IPS DF 19.7 (cell line): ENCODE results near the gene GNGT1.
"Not testable (repeated sequence)": the region's sequence is repeated elsewhere in the genome, so short reads cannot be mapped to it uniquely, and the experiment has no call there.

Source experiments
- DNase-seq: peaks from one replicate; pipeline ENCODE4 v3.0.0-alpha.2; 2013; ENCODE audit warnings: low read depth, low spot score

The GNGT1 gene

DNA sequence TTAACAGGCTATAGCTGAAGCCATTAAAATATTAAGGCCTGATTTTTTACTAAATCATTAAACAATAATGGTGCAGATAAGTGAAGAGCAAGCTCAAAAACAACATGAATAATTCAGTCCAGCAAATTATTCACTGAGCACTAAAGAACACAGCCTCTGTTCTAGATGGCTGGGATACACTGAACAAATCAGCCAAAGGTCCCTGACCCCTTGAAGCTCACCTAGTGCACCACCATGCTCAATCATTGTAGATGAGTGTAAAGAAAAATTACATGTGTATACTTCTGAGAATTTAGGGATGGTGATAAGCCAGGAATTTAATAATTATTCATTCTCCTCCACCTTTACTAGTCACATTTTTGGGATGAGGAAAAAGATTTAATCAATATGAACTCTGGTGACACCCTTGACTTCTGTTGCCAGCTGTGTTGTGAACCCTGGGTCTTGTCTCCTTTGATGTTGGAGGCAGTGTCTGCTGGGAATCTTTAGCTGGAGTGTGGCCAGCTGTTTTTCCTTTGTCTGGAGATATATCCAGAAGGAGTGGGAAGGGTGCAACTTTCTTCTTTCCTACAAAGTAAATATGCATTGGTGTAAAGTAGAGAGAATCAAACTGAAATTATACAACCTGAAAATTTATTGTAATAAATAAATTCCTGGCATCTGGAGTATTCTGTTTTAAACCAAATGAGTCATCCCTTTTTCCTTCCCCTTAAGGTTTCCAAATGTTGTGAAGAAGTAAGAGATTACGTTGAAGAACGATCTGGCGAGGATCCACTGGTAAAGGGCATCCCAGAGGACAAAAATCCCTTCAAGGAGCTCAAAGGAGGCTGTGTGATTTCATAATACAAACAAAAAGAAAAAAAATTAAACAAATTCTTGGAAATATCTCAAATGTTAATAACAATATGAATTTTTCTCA, 4.0 kb downstream of the GNGT1 start:
- DNase-seq, result no peak

DNA sequence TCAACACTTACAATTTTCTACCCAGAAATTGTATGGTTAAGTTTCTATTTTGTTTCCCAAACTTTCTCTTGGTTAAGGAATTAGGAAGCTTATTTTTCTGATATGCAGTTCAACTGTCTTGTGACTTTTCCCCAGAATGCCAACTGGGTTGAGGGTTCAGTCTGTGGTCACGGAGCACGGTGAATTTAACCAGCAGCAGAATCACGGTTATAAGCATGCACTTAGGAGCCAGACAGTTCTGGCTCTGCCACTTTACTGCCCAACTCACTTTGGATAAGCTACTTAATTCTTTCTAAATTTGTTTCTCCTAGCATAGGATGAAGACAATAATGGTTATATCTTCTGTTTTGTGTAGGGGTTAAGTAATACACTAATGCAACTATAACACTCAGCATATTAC, 4.9 kb downstream of the GNGT1 start:
- DNase-seq, result not testable (repeated sequence)

DNA sequence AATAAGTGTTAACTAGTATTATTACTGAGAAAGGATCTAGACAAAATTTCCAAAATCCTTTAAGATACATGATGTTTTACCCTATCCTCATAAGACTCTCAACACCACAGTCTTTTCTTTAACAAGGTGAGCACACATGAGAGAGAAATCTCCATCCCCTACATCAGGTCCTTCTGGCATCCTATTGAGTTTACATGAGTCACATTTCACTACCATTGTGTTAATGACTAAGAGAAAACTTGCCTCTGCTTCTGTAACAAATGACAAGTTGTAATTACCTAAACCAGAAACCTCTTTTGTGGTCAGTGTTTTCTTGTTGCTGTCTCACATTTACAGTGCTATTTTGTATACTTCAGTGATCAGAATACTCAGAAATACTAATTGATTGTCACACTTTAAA, 5.3 kb downstream of the GNGT1 start:
- DNase-seq, result not testable (repeated sequence)

DNA sequence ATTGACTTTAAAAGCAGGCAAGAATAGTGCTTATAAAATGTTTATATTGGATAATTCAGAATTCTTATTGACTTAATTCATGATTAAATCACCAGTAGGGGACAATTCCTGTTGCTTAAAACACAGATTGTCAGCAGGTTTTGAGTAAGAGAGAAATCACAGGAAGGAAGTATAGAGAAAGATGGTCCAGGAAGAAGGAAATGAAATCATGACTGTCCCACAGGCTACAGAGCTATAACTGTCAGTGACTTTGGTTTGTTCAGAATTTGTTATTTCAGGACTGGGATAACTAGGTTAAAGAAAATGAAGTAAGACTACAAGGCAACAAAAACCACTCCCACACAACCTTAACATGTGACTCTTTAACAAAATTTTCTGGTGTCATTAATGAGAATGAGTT, 6.8 kb downstream of the GNGT1 start:
- DNase-seq, result no peak

- no peak for DNase-seq
Measured at GRCh38 chr7:93914581-93915066, 8.3 kb downstream of the GNGT1 start.

- DNase-seq, result not testable (repeated sequence)
Measured at GRCh38 chr7:93915206-93915842, 9.0 kb downstream of the GNGT1 start.

GRCh38 chr7:93915888-93916287, 9.5 kb downstream of the GNGT1 start:
- DNase-seq, result not testable (repeated sequence)

DNA sequence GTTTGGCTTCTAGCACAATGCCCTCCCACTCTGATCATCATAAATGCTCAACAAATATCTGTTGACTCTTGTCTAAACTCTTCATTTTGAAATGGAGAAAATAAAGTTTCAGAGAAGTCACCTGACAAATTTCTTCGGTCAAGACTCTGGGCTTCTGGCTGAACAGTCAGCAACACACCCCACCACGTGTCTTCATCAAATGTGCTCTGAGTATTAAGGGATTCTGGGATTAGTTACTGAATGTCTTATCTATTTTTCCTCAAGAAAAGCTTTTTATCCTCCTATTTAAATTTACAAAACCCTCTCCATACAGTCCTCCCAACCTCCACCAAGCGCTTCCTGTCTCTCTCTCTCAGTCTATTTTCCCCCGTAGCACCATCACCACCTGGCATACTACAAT, 9.9 kb downstream of the GNGT1 start:
- not testable (repeated sequence) for DNase-seq

DNA sequence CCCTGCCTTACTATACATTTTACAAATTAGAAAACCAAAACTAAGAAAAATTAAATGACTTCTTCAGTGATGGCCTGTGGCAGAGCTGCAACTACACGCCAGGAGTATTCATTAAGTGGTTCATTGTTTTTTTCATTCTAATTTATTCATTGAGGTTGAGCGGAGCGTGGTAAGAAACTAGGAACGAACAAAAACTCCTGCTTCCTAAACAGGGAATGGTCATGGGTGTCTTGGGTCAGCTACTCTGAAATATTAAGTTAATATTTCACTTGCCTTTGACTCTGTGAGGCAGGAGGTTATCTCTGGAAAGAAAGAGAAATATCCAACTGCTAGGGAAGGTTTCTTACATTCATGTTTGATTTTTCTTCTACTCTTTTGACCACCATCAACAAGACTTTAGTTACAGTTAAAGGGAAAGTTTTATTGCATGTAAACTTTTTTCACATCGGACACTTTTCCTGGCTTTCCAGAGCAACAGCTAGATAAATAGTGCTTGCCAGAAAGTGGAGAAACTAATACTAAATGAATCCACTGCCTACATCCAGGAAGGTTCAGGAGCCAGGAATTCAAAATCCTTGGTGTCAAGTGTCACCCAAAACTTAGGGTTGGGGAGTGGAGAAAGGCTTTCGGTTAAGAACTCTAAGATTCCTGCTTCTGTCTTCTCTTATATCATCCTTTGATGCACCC, 14.3 kb downstream of the GNGT1 start:
- DNase-seq, result no peak

DNA sequence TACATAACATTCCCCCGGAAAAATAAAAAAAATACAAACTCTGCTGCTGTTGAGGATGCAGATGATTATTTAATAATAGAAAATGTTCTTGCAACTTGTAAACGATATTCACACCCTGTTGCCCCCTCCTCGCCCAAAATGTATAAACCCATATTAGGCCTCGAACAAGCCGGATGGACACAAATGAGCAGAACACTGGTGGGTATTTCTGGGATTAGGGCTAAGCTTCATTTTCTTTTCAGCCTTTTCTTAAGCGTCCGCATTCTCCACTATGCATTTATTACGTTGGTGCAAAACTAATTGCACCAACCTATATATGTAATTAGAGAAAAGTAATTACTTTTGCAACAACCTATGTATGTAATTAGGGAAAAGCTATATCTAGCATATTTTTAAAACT, 14.8 kb downstream of the GNGT1 start:
- DNase-seq, result no peak

DNA sequence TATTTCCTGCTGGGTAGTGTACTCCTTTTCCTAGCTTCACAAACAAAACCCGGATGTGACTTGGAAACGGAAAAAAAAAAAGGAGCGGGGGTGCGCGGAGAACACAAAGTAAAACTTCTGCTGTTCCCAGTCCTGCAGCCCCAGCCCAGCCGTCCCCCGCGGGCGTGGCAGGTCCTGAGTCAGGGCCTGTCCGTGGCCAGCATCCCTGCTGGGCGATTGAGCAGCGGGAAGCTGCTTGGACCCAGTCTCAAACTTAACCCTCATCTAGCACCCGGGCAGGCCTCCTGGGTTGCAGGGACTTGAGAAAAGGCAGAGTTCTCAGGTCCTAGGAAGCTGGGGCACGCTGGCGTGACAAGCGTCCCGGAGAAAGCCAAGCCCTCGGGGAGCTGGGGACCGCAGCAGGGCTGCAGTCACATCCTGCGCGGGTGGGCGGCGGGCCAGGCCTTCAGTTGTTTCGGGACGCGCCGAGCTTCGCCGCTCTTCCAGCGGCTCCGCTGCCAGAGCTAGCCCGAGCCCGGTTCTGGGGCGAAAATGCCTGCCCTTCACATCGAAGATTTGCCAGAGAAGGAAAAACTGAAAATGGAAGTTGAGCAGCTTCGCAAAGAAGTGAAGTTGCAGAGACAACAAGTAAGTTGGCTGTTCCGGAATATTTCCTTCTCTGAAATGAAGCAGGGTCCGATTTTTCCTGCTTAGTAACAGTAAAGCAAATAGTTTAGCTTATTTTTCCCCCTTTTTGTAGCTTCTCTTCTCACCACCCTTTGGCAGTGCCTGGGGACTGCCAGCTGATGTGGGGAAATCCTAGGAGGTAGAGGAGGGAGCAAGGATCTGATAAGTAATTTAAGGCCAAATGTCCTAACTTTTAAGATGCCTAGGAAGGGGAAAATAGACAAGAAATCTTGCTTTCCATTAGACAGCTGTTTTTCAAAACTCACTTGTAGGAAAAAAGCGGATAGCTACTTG, 15.5 kb downstream of the GNGT1 start, which contains the start of gene GNG11:
TSS of gene GNG11 (plus strand) at position 129 of the 960 bp plus-strand sequence. CDS start at position 532, 403 bp downstream.
- peak; percentile 12 for DNase-seq

DNA sequence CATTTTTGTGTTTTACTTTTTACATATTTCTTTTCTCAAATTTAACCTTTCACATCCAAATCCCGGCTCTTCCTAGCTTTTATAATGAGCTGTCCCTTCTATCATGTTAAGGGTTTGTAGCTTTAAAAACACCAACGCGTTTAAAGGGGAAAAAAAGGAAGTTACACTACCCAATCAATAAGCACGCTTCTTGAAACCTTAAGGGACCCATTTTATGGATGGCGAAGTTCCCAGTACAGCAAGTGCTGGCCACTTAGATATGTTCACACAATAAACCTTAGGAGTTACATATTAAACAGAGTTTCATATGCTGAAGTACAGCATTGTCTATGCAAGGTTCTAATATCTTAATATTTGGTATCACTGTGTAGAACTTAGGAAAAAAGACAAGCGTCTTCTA, 16.9 kb downstream of the GNGT1 start:
- DNase-seq, result no peak

GRCh38 chr7:93923942-93924341, 17.6 kb downstream of the GNGT1 start:
- DNase-seq, result no peak

GRCh38 chr7:93926800-93927199, 20.4 kb downstream of the GNGT1 start:
- DNase-seq, result no peak

DNA sequence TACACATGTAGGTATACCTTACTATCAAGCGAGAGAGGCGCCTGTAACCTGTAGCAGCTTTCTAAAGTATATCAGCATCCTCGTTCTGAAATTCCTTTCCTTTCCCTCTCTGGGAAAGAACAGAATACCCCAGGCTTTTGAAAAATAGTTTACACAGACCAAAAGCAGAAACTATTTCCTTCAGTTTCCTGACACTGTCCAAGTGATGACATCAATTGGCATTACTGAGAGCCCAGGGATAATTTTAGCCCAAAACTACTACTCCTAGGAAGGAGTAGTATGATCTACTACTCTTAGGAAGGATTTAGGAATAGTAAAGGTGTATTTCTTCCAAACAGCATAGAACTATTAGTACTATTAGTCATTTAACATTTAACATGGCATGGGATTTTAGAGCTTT, 21.2 kb downstream of the GNGT1 start:
- no peak for DNase-seq

DNA sequence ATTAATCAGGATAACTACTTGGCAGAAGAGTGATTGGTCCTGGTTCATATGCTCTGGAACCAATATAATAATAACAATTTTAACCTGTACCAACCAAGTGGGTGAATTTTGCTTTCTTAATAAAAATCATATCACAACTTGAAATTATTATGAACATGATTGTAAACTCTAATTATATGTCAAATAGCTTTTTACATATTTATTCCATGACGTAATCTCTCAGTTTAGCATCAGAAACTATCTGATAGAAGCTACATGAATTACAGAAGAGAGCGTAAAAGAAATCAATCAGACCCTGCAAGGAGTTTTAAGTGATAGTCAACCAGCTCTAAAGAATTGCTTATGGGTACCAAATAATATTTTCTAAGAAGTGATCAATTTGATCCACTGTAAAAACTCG, 25.3 kb downstream of the GNGT1 start:
- no peak for DNase-seq

DNA sequence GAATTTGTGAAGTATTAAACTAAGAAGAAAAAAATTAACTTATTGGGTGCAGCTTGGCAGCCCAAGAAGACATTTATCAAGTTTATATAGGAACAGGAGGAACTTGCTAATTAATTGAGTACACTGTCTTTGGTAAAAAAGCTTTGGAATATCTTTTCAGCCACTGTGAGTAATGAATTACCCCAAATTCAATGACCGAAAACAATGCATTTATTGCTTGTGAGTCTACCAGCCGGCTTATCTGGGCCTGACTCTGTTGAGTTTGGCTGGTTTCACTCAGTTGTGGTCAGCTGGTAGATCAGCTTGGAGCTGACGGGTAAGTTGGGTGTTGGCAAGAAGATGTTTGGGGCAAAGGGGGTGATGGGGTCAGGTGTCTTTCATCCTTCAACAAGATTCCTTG, 26.8 kb downstream of the GNGT1 start:
- DNase-seq, result no peak

DNA sequence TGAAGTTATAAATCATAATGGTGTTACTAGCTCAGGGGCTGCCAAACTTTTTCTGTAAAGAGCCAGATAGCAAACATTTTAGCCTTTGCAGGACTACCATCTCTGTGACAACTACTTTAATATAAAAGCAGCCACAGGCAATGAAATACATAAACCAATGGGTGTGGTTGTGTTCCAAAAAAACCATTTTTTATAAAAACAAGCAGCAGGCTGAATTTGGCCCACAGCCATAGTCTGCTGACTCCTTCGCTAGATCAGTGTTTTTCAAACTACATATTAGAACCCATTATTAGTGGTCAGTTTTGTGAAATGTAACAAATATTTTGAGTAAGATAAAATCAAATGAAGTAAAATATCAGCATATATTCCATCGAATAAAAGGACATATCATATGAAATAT, 28.7 kb downstream of the GNGT1 start:
- DNase-seq, result no peak

DNA sequence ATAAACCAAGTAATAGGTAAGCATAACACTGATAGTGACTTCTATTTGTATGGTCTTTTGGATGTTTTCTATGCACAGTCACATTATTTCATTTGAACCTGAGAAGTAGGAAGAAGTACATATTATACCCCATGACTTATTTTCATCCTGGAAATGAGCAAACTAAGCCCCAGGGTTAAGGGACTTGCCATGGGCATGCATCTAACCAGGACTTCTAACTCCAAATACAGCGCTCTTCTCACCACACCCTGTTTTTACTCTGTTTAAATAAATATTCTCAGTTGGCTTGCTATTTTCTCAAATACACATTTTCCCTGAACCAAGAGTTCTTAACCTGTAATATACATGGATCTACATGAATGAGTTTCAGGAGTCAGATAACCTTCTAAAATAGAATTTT, 31.5 kb downstream of the GNGT1 start:
- DNase-seq, result no peak

- no peak for DNase-seq
Measured at GRCh38 chr7:93938293-93938692, 31.9 kb downstream of the GNGT1 start.

- no peak for DNase-seq
Measured at GRCh38 chr7:93941945-93942344, 35.6 kb downstream of the GNGT1 start.
